IPS DF 4.7 (cell line): ENCODE results near the gene TMEM254.
"Not testable (repeated sequence)": the region's sequence is repeated elsewhere in the genome, so short reads cannot be mapped to it uniquely, and the experiment has no call there.

ENCODE experiments used
- DNase-seq: peaks from one replicate; pipeline ENCODE4 v3.0.0-alpha.2; 2013; ENCODE audit warnings: low spot score; ENCODE audit errors: extremely low read depth

Gene TMEM254

DNA sequence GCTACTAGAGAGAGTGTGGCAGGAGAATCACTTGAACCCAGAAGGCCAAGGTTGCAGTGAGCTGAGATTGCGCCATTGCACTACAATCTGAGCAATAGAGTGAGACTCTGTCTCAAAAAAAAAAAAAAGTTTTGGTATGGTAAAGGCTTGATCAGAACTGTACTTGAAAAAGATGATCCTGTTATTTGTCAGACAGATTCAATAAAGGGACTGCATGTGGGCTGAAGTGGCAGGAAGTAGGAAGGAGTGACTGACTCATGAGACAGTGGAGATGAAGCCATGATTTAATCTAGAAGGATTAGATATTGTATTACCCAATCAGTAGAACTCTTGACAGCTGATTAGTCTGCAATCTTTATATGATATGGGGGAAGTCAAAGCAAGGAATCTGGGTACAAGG, 2.7 kb upstream of the TMEM254 start:
- DNase-seq = no peak

DNA sequence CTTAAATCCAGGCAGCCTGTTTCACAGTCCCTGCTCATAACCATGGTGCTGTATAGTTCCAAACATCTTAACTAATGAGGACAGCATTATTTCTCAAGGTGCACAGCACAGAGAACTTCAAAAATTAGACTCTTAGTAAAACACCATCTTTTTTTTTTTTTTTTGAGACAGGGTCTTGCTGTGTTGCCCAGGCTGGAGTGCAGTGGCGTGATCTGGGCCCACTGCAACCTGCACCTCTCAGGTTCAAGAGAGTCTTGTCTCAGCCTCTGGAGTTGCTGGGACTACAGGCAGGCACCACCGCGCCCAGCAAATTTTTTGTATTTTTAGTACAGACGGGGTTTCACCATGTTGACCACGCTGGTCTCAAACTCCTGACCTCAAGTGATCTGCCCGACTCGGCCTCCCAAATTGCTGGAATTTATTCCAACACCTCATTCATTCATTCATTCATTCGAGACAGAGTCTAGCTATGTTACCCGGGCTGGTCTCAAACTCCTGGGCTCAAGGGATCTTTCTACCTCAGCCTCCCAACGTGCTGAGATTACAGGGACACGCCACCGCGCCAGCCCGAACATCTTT, 507 bp upstream of the TMEM254 start:
- no peak for DNase-seq

DNA sequence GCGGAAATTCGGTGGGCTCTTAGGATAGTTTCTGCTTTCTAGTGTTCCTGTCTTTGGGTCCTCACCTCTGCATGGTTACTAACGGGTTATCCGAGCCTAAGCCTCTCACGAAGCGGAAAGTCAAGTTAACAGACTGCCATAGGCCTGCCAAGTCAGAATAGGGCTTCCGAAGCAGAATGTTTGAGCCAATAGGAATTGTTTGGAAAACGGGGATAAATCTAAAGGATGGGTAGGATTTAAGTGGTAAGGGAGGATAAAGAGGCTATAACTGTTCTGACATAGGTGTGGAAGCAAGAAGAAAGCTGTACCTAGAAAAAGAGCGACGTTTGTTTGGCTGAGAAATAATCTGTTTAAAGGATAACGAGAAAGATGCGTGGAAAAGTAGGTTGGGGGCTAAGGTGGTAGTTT, 851 bp downstream of the TMEM254 start:
- no peak for DNase-seq

DNA sequence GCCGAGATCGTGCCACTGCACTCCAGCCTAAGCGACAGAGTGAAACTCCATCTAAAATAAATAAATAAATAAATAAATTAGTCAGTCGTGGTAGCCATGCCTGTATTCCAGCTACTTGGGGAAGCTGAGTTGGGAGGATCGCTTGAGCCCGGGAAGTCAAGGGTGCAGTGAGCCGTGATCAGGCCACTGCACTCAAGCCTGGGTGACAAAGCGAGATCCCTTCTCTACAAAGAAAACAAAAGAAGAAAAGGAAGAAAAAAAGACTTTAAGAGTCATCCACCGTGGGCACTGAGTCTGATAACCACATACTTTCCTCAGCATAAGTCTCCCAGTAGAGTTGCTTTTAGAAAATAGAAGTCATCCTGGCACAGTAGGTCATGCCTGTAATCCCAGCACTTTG, 2.6 kb downstream of the TMEM254 start:
- no peak for DNase-seq

DNA sequence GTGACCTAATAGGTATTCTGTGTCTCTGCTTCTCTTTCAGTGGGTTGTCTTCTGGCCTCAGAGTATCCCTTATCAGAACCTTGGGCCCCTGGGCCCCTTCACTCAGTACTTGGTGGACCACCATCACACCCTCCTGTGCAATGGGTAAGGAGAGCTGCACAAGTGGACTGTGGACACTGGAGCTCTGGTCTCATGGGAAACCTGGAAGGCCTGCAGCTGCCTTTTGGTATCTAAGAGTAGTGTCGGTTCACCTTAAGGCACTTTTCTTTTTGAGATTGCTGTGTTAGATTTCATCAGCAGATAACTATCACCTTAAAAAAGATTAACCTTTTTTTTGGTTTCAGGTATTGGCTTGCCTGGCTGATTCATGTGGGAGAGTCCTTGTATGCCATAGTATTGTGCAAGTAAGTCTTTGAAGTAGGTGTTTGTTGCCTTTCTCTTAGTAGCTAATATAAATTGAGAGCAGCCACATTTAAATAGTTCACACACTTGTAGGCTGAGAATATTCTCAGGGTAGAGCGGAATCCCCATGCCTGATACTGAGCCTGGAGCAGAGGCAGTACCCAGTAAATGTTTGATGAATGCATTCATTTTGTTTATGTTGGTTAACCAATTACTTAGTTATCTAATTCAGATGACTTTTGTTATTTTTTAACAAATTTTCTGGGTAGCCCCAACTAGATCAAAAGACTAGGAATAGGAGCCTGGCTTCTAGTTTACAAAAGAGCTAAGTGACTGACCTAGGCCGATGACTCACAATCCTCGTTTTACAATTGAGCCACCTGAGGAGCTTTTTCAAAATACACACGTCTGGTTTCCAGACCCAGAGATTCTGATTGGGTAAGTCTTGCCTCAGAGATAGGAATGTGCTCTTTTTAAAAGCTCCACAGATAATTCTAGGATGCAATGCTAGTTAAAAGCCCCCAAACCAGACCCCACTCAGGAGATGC, 3.6 kb downstream of the TMEM254 start:
- DNase-seq = no peak

DNA sequence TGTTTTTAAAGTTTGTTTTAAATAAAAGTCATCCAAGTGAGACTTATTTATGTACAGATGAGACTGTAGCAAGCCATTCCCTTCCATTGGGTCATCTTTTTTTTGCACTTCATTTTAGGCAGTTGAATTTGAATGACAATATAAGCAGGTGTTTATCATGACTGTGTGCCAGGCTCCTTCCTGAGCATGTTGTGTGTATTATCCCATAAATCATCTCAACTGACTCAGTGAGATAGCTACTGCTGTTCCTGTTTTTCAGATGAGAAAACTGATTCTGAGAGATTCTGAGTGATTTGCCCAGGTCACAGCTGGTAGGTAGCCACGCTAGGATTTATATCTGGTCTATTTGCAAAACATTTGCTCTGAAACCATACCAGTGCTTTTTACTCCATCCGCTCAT, 11.7 kb downstream of the TMEM254 start:
- no peak for DNase-seq

DNA sequence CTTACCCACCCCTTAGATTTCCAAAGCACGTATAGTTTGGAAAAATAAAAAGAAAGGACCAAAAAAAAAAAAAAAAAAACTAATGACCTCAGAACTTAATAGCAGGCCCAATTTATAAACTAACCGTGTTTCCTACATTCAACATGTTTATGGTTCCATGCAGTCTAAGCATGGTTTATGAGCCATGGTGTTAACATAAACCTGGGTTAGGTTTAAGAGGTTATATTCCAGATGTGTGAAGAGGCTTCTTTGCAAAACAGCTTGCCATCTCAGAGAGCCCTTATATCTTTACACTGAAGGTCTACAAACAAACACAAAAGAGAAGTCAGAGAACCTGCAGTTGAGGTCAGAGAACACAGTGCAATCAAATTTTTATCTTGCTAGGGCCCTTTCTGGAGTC, 15.8 kb downstream of the TMEM254 start:
- no peak for DNase-seq

DNA sequence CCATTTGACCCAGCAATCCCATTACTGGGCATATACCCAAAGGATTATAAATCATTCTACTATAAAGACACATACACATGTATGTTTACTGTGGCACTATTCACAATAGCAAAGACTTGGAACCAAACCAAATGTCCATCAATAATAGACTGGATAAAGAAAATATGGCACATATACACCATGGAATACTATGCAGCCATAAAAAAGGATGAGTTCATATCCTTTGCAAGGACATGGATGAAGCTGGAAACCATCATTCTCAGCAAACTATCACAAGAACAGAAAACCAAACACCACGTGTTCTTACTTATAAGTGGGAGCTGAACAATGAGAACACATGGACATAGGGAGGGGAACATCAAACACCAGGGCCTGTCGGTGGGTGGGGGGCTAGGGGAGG, 19.8 kb downstream of the TMEM254 start:
- DNase-seq = not testable (repeated sequence)

DNA sequence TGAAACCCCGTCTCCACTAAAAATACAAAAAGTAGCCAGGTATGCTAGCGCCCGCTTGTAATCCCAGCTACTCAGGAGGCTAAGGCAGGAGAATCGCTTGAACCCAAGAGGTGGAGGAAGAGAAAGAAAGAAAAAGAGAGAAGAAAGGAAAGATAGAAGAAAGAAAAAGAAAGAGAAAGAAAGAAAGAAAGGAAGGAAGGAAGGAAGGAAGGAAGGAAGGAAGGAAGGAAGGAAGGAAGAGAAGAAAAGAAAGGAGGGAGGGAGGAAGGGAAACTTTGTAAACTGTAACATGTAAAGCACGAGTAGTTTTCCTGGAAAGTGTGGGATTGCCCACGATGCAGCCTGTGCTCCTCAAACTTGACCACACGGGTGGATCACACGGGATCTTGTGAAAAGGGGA, 20.8 kb downstream of the TMEM254 start:
- DNase-seq = not testable (repeated sequence)

DNA sequence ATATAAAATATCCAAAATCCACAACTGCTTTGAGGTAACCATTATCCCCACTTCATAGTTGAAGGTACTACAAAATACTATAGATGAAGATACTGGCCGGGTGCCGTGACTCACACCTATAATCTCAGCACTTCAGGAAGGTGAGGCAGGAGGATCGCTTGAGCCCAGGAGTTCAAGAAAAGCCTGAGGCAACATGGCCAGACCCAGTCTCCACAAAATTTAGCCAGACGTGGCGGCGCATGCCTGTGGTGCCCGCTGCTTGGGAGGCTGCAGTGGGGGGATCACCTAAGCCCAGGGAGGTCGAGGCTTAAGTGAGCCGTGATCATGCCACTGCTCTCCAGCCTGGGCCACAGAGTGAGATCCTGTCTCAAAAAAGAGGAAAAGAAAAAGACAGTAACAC, 21.7 kb downstream of the TMEM254 start:
- no peak for DNase-seq

DNA sequence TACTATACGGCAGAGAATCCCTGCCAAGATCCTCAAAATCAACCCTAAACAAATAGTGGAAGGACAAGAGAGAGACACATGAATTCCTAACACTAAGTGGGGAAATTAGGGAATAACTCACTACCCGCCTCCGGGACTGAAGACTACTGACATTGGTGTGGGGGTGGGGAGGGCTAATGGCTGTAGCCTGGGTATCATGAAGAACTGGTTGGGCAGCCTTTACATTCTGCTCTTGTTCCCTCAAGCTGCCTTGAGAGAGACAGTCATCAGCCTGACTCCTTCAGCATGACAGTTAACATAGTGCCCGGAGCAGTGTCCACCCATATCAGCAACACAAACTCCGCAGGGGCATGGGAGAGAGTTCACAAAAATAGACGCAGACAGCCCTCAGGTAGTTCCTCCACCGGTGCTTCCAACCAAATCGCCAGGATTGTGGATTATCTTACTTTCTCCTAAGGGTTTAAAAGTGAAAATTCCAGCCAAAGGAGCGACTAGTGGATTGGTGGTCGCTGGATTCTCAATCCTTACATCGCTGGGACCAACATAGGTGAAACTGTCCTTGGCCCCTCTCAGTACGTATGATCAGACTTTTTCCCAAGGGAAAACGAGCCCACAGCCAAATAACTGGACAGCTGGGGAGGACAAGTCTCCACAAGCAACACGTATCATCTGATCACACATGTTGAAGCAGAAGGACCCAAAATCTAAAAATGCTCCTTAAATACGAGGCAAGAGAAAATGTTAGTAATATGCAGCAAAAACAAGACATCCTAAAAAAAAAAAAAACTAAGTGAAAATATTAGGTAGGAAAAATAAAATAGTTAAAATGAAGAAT, 22.6 kb downstream of the TMEM254 start:
- DNase-seq = no peak

DNA sequence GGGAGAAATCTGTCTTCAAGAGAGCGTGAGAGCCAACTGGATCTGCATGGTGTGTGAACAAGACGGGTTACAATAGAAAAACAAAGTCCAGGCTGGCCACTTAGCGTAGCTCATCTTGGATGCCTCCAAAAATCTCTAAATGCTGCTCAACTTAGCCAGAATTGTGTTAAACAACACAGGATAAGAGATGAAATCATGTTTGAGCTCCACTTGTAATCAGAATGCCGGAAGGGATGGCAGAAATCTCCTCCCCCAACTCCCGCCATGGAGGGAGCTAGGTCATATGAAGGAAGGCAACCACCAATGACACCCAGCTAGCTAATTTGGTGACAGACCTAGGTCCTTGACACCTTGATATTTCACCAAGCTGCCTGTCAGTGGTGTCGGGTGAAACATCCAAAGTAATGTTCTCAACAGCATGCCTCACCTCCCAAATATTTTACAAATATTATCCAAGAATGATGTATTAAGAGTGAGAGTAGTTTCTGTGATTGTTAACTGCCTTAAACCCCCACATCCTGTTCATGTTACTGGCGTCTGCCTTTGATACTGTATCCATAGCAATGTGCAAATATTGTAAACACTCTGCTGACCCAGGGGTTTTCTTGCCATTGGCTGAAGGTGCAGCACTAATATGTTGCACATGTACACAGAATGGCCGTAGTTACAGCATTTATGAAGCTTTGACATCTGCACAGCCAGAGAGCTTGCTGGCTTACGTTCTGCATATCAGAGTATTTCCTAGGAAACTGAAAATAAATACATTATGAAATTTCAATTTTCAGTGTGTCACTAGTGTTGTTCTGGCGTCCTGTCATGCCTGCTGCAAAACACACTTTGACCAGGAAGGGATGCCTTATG, 25.8 kb downstream of the TMEM254 start:
- DNase-seq = no peak

DNA sequence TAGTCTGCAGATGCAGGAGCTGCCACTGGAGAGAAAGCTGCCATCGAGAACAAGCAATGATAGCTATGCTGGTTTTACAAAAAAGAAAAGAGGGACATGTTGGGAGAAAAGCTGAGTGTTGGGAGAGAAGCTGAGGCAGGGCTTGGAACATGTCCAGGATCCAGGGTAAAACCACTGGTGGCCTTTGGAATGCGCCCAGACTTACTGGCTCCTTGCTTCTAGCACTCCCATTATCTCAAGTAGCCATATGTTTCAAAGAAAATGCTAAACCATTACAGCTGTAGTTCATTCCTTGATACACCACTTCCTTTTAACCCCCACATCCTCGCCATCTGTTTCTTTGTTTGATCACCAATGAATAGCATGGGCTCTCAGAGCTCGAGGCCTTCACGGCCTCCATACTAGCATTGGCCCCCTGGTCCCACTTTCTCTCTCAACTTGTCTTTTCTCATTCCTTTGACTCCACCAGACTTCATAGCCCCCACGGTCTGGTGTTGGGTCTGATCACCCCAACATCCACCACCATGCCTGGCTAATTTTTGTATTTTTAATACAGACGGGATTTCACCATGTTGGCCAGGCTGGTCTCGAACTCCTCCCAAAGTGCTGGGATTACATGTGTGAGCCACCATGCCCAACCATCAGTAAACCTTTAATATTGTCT, 30.2 kb downstream of the TMEM254 start:
- DNase-seq = no peak

DNA sequence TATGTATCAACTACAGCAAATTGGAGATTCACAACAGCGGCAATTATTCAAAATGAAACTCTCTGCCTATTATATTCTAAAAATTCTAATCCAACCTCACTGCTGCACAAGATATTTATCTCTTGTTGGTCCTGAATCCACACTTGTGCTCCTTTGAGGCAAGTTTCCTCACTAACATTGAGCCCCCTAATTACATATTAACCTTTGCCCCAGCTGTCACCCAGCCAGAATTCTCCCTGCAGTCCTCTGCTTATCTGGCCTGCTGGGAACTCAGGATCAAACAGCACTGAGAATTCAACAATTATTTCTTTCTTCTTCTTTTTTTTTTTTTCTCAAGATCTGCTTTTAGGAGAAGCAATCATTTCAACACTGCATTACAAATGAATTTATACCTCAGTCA, 32.5 kb downstream of the TMEM254 start:
- no peak for DNase-seq

DNA sequence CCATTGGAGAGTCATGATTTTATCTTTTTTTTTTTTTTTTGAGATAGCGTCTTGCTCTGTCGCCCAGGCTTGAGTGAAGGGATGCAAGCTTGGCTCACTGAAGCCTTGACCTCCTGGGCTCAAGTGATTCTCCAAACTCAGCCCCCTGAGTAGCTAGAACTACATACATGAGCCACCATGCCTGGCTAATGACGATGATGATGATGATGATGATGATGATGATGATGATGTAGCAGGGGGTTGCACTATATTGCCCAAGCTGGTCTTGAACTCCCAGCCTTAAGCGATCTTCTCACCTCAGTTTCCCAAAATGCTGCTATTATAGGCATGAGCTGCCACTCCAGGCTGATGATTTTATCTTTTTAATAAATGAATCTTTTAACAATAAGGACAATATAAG, 40.2 kb downstream of the TMEM254 start:
- no peak for DNase-seq

DNA sequence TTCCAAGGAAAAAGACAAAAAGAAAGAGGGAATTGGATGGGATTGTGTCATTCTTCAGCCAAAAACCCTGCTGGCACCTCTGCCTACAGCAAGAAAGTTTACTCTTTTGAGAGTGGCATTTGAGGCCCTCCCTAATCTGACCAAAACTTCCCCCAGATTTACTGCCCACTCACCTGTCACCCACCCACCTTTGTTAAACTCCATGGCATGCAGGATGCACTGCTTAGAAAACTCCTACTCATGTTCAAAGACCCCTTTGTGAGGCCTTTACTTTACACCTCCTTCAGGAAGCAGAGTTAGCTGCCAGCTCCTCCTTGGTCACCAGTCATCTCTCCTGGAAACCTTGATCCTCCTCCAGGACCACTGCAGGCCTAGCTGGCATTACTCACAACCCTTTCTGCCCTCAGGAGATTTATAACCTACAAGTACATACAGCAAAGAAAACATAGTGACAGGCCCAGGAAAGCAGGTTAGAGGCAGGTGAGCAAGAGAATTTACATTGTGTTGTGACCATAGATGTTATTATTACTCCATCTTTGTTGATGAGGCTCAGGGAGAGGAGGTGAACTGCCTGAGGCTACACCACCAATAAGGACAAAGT, 43.7 kb downstream of the TMEM254 start:
- no peak for DNase-seq

DNA sequence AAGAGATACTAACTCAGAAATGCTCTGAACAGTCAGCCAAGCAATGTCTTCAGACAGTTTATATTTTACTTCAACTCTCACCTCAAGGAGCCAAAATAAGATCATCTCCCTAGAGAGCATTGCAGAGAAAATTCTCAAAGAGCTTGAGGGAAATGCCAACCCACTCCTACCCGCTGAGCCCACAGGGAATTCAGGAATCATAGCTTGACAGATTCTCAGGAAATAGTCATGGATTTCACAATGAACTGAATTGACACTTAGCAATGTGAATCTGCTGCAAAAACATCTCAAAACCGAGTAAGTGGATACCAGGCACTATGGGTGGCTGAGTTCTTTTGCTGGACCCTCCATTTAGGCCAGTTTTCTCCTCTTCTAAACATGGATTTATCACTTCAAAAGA, 44.3 kb downstream of the TMEM254 start:
- no peak for DNase-seq

DNA sequence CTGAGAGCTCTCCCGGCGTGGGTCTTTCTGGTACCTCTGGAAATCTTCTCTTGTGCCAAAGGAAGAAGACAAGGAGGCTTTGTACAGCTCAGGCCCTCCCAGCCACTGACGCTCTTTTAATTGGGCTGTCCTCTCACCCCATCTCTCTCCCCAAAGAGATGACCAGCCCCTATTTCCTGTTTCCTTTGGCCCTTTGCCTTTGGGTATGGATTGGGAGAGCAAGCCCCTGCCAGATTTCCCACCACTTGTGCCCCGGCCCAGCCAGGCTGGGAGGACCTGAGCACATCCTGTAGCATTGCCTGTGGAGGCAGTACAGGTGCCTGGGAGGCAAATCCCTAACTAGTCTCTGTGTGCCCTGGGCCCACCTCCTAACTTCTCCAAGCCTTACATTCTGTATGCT, 48.4 kb downstream of the TMEM254 start:
- DNase-seq = no peak

DNA sequence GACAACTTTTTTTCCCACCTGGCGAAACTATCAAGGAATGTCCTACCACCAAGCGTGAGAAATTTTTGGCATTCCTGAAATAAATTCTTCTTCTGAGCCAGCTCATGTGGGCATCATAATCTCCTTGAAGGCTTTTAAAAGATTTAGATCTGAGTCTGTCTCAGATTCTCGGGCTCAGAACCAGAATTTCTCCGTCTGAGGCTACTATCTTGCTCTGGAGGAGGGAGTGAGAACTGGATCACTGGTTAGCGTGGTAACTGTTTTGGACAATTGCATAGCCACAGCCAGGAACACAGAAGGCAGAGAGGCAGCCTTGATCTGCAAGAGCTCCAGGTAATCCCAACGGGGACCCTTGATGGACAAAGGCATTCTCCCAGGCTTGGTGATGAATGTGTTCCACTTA, 53.0 kb downstream of the TMEM254 start:
- DNase-seq = no peak
